Suprapubic skin (tissue), 4 donors: ENCODE results near the gene PPIE.

Experiments used
- CTCF ChIP-seq, 2 donors: fragments of 200-600 bp in 1 of 2; fragments of 450-650 bp in 1 of 2; sonication (generic) in 1 of 2; IDR thresholded peaks; one replicate each; pipeline ENCODE4 v1.5.1; 2016 to 2019; ENCODE audit warnings: antibody characterized with exemption in 2 of 2, mild to moderate bottlenecking in 1 of 2, moderate library complexity in 1 of 2
- POLR2A ChIP-seq, 2 donors: fragments of 450-650 bp; IDR thresholded peaks; one replicate each; pipeline ENCODE4 v1.6.1; 2017; ENCODE audit warnings: antibody characterized with exemption in 2 of 2, mild to moderate bottlenecking in 2 of 2, moderate library complexity in 2 of 2
- POLR2AphosphoS5 ChIP-seq, 3 donors: sonication (generic); formaldehyde crosslinking; IDR thresholded peaks; one replicate each; pipeline ENCODE4 v1.6.1; 2017; ENCODE audit warnings: antibody characterized with exemption in 3 of 3

GRCh38 chr1:39721664-39722063 is 17.0 kb upstream of the PPIE start:
- TF ChIP-seq CTCF (IDR thresholded peaks at IDR 0.05) (no peak), POLR2A (IDR thresholded peaks at IDR 0.05) (no peak), POLR2AphosphoS5 (IDR thresholded peaks at IDR 0.05) (no peak)
